NCI-H1436 (cell line): ENCODE measurements around the gene GEMIN2.
"Not testable (repeated sequence)": the region's sequence is repeated elsewhere in the genome, so short reads cannot be mapped to it uniquely, and the experiment has no call there.

Experiments
- DNase-seq: peaks from one replicate; lab custom pipeline; 2025; lab: John Stamatoyannopoulos, UW

GEMIN2 gene

DNA sequence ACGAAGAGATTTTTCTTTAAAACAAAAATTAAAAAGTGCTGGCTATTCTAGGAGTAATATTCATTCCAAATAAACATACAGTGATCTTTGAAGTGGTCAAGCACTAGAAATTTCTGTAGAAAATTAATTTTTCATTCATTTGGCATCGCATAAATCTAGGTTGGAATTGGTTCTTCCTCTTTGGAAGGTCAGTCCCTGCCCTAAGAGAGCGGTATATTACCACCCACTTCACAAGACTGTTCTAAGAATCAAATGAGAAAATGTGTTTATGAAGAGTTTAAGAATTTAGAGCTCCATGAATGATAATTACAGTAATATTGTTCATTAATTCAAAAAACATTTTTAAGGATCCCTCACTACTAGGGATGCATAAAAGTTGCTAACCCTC, 444 bp upstream of the GEMIN2 start:
- no peak for DNase-seq

DNA sequence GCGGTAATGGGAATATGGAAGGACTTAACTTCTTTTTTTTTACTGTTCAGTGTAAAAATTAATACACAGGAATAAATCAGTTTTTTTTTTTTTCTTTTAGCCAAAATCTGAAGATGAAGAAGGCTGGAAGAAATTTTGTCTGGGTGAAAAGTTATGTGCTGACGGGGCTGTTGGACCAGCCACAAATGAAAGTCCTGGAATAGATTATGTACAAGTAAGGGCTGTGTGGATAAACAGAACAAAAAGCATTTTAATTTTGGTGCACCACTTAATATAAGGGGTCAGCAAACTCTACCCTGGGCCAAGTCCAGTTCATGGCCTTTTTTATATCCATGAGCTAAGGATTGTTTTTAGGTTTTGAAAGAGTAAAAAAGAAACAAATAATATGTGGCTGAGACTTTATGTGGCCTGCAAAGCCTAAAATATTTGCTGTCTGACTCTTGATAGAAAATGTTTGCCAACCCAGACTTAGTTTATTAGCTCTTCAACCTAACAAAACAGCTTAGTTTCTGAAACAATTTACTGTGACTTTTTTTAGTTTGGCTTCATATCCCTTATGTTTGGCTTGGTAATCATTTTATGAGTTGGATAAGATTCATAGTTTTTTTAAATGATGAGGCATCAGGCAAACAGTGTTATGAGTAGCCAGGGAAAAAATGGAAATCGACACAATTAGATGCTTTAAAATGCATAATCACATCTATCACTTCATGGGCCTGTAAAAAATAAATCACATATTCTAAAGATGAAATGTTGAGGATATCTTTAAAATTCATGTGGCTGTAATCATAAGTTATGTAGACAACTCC, 8.4 kb downstream of the GEMIN2 start:
- DNase-seq, result no peak

- not testable (repeated sequence) for DNase-seq
These were observed 23.7 kb downstream of the GEMIN2 start for GRCh38 chr14:39137835-39138234.

GRCh38 chr14:39138440-39138839, 24.3 kb downstream of the GEMIN2 start:
- no peak for DNase-seq

DNA sequence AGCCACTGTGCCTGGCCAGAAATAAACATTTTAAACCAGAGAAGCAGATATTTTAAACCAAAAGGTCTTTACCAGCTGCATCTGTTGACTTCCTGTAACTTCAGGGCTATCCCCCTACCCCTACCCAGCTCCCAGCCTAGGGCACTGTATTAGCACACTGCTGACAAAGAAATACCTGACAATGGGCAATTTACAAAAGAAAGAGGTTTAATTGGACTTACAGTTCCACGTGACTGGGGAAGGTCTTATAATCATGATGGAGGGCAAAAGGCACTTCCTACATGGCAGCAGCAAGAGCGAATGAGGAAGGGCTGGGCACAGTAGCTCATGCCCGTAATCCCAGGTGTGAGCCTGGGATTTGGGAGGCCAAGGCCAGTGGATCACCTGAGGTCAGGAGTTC, 26.0 kb downstream of the GEMIN2 start:
- no peak for DNase-seq

DNA sequence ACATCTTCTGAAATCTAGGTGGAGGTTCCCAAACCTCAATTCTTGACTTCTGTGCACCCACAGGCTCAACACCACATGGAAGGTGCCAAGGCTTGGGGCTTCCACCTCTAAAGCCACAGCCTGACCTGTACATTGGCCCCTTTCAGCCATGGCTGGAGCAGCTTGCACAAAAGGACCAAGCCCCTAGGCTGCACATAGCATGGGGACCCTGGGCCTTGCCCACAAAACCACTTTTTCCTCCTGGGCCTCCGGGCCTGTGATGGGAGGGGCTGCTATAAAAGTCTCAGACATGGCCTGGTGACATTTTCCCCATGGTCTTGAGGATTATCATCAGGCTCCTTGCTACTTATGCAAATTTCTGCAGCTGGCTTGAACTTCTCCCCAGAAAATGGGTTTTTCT, 27.5 kb downstream of the GEMIN2 start:
- DNase-seq, result not testable (repeated sequence)

DNA sequence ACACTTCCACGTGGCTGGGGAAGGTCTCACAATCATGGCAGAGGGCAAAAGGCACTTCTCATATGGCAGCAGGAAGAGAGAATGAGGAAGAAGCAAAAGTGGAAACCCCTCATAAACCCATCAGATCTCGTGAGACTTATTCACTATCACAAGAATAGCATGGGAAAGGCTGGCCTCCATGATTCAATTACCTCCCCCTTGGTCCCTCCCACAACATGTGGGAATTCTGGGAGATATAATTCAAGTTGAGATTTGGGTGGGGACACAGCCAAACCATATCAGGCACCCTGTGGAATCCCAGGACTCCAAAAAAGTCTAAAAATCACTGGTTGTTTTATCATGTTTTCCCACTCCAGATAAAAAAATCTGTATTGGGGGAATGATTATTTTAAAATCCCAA, 29.1 kb downstream of the GEMIN2 start:
- not testable (repeated sequence) for DNase-seq

DNA sequence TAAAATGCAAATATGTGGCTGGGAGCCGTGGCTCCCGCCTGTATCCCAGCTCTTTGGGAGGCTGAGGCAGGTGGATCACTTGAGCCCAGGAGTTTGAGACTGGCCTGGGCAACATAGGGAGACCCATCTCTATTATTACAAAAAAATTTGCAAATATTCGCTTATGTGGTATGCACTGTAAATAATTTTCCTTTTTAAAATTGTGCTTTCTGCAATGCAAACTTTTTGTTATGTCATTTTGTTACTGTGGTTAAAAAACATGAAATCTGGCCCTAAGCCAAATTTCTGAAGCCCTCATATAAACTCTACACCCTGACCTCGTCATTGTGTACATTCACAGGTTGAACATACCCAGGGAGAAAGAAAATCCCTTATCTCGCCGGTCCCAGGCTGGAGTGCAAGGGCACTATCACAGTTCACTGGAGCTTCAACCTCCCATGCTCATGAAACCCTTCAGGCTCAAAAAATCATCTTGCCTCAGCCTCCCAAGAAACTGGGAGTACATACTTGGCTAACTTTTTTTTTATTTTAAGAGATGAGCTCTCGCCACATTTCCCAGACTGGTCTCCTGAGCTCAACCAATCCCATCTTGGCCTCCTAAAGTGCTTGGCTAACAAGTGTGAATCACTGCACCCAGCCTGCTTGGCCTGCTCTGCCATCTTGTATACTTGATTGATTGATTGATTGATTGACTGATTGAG, 31.3 kb downstream of the GEMIN2 start:
- no peak for DNase-seq

DNA sequence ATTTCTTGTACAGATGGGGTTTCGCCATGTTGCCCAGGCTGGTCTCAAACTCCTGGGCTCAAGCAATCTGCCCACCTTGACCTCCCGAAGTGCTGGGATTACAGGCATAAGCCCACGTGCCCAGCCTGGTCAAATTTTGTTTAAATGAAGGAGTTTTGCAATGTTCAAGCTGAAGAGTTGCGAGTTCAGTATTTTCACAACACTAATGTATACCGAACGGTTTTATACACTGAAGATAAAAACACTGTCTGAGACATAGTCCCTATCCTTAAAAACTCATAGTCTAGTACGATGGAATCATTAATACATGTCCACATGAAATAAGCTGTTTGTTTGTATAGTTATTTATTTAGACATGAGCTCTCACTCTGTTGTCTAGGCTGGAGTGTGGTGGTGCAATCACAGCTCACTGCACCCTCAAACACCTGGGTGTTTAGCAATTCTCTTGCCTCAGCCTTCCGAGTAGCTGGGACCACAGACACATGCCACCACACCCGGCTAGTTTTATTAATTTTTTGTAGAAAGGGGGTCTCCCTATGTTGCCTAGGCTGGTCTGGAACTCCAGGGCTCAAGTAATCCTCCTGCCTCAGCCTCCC, 40.6 kb downstream of the GEMIN2 start:
- no peak for DNase-seq

GRCh38 chr14:39157491-39157890, 43.4 kb downstream of the GEMIN2 start:
- no peak for DNase-seq

GRCh38 chr14:39158222-39158858, 44.2 kb downstream of the GEMIN2 start:
- DNase-seq, result no peak

DNA sequence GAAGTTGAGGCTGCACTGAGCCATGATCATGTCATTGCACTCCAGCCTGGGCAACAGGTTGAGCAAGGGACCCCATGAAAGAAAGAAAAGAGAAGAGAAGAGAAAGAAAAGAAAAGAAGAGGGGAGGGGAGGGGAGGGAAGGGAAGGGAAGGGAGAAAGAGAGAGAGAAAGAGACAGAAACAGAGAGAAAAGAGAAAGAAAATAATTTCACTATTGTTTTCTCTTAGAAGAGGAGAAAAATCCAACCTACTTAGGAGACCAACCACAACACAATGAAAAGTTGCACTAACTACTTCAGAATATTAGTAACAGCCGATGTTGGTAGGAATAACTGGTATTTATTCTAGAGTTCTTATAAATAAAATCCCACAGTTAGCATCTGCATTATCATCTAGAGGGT, 46.4 kb downstream of the GEMIN2 start:
- no peak for DNase-seq

GRCh38 chr14:39167797-39168320, 53.7 kb downstream of the GEMIN2 start:
- DNase-seq, result not testable (repeated sequence)

DNA sequence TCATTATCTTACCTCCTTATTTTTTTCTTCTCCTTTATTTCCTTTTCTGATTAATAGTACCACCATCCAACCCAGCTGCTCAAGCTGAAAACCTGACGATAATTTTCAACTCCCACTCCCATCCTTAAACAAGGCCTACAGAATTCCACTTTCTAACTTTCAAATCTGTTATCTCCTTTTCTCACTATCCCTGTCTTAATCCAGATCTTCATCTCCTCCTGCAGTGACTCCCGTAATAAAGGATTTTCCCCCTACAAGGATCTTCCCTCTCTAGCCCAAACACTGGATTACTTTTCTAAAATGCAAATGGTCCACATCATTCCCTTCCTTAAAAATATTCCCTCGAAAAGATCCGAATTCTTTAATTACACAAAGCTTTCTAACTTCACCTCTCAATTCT, 54.5 kb downstream of the GEMIN2 start:
- DNase-seq, result no peak

- no peak for DNase-seq
These were observed 55.4 kb downstream of the GEMIN2 start for GRCh38 chr14:39169541-39169900.

- no peak for DNase-seq
These were observed 59.1 kb downstream of the GEMIN2 start for GRCh38 chr14:39173198-39173597.

- peak; percentile 99 for DNase-seq
These were observed 60.7 kb downstream of the GEMIN2 start, which contains the start of gene PNN for GRCh38 chr14:39174560-39175444. PNN (plus strand) TSS chr14:39175254; CDS start chr14:39175280, 26 bp downstream.

- peak; percentile 9 for DNase-seq
These were observed 61.5 kb downstream of the GEMIN2 start for GRCh38 chr14:39175445-39176262.

DNA sequence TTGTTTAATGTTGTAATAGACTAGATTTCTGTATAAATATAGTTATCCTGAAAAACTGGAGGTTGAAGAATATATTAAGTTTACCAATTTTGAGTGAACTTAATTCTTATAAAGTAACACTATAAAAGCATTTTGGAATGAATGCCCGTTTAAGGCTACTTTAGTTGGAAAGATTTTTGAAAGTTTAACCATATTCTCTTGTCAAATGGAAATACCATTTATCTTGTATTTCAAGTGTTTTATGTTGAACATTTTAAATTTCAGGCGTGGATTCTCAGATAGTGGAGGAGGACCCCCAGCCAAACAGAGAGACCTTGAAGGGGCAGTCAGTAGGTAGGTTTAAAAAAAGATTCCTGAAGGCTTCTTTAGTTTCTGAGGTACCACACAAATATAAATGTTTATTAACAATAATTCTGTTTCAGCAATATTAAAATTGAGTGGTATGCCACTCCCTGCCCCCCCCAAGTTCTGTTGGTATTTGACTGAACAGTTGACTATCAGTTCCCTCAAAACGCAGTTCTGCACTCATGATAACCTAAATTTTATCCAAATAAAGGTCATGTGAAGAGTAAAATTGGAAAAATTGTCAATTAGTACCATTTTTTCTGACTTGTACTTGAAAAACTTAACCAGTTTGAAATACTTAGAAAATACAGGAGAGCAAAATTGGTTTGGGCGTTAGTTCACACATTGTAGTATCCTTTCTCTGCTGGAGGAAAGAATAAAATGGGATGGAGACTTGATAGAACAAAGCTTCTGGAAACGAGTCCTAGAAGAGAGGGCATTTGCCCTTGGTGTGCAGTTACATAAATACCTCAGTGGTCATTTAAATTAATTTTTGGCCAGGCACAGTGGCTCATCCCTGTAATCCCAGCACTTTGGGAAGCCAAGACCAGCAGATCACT, 62.4 kb downstream of the GEMIN2 start:
- no peak for DNase-seq
